ENCODE data around the gene ALG14.

The ALG14 gene

DNA sequence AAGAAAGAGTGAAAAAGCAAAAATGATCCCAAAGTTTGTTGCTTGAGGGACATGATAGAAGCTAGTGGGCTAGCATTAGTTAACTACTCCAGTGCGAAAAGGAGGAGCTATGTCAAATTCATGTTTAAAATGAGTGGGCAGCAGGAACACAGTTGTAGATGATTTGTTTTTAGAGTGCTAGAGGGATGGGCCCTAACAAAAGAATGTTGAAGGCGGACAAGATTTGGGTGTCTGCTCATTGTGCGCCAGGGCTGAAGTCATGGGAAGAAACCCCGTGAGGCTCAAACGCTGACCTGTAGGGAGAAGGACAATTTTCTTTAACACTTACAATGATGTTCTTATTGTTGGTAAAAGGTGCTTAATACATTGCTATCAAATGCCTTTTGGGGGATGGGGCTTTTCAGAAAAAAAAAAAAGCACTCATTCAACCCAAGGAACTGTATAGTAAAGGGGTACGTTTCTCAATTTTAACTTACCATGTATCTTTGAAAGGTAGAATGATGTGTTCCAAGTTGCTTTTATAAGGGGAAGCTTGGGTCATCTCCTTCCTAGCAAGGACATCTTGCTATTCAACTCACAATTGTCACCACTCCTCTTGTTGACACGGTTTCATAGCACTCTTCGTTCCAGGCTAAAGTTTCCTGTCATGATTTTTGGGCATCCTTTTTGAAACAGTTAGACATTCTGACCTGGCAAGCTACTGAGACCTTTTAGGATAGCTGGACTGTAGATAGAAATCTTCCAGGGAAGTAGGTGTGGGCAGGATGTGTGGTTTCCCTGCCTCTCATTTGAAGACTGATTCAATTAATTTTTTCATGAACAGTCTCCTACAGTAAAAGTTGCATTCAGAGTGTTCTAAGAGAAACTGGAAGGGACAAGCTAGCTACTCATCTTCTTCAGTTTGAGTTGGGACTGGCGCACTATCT is 92.8 kb downstream of the ALG14 start:
- DNase-seq = no peak

DNA sequence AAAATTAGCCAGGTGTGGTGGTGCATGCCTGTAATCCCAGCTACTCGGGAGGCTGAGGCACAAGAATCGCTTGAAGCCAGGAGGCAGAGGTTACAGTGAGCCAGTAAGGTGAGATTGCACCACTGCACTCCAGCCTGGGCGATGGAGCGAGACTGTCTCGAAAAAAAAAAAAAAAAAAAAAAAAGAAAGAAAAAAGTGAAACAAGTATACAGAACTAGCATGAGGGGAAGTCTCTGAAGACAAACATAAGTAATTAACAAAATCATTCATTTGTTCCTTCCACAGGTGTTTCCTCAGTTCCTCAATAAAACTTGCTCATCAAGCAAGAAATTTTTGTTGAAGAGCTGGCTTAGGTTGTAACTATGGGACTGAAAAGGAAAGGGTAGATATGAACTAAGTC is 93.6 kb downstream of the ALG14 start:
- no peak for DNase-seq

DNA sequence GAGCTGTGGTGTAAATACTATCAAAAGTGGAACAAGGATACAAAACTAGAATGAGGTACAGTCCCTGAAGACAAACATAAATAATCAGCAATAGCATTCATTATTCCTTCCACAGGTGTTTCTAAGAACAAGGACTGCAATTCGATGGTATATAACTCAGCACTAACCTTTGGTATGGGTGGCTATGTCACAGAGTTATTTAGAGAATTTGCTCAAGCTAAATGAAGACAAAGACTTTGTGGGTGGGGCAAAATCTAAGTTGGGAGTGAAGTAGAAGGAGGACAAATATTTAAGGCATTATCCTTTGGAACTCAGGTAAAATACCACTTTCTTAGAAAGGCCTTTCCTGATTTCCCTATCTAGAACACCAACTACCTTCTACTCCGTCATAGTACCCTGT is 94.3 kb downstream of the ALG14 start:
- DNase-seq = no peak

DNA sequence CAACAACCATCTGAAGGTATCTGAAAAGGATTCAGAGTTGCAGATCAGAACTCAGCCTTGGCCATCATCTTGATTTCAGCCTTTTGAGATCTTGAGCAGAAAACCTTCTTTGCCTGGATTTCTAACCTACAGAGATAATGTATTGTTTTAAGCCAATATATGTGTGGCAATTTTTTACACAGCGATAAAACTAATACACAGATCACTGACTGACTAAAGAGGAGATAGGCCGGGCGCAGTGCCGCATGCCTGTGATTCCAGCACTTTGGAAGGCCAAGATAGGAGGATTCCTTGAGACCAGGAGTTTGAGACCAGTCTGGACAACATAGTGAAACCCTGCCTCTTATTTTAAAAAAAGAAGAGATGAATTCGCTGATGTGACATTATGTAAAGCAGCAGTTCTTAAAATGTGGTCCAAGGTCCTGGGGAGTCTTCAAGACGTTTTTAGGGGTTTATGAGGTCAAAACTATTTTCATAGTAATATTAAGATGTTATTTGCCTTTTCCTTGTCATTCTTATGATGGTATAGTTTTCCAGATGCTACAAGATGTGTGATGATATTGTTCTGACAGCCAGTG is 95.7 kb downstream of the ALG14 start:
- no peak for DNase-seq

DNA sequence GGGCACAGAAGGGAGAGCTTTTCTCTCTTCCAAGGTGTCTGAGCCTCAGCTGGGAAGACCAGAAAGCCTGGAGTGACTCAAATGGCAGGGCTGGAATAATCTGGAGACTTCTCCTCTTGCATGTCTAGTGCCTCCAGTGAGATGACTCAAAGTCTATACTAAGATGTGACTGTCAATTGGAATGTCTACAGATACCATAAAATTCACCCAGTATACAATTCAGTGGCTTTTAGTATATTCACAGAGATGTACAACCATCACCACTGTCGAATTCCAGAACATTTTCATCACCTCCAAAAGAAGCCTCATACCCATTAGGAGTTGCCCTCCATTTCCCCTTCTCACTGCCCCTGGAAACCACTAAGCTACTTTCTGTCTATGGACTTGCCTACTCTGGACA is 97.9 kb downstream of the ALG14 start:
- peak; percentile 71 for DNase-seq

DNA sequence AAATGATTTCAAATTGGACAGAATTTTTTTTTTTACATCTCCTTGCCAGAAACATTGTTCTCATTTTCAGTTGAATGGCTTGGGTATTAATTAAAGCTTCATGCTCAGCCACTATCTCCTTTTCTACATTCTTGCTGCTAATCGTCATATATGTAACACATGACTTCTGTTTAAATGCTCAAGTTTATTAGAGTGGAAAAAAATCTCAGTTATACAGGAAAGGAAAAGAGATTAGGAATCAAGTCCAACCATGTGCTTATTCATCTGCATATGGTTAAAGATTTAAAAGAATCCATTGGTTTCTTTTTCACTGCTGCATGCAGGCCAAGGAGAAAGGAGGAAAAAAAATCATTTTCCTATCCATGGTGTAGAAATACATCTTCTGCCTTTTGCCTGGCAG is 98.5 kb downstream of the ALG14 start:
- peak; percentile 27 for DNase-seq

DNA sequence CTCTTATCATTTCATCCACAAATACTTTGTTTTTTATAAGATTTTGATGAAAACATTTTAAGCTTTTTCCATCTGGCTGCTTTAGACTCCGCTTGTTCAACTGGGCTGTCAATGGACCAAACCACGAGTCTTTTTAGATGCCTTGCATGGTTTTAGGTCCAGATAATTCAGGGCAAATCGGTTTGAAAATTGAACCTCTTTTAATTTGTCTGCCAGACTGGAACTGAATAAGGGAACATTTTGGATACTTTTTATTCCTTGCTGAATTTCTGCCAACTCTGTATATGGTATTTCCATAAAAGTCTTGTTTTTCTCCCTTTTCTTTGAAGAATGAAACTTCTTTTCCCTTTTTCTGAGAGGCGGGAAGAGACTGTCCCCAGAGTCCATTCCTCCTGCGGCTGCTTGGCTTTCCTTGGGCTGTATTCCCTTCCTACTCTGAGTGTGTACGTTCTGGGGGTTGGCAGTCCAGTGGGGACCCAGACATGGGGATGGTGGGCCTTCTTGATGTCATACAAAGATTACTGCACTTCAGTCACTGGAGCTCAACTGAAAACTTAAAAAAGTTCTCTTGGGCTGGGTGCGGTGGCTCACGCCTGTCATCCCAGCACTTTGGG is 99.3 kb downstream of the ALG14 start:
- DNase-seq = no peak

DNA sequence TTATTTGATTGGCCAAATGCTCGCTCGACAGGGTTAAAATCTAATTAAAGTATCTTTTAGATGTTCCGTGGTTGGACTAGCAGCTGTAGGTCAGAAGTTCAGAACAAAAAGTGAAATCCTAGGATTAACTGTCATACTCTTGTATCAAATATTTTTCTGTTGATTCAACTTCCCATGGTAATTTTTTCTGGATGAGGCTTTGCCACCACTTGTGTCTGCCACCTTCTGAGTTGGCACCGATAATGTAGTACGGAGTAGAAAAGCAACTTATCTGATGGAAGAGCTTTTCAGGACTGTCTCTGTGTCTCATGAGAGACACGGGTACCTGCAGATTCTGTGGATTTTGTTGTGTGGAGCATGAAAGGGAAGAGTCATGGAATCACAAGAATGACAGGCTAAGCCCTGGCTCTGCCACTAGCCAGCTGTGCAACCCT is 101.2 kb downstream of the ALG14 start:
- DNase-seq = peak; percentile 64

DNA sequence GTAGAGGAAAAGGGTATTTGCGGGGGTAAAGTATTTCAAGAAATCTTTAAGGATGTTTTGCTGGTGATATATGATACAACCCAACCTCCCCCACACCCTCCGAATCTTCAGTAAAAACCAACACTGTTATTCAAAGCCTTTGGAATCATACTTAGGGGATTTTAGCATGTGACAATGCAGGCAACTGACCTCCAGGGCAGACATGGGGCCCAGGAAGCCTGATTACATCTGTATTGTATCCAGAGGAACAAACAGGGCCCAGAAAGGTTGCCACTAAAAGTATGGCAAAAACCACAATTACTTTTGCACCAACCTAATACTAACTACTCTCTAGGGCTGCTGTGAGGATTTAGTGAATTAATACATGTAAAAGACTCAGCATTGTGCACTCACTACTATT is 102.0 kb downstream of the ALG14 start:
- DNase-seq = no peak

DNA sequence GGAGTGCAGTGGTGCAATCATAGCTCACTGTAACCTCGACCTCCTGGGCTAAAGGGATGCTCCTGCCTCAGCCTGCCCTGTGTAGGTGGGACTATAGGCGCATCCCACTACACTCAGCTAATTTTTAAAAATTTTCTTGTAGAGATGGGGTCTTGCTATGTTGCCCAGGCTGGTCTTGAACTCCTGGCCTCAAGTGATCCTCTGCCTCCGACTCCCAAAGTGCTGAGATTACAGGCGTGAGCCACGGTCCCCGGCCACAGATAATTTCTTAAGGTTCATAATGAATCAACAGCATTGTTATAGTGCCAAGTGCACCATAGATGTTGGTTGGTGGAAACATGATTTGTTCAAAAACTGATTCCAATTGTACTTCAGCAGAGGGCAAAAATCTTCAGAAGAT is 103.6 kb downstream of the ALG14 start:
- DNase-seq = no peak

DNA sequence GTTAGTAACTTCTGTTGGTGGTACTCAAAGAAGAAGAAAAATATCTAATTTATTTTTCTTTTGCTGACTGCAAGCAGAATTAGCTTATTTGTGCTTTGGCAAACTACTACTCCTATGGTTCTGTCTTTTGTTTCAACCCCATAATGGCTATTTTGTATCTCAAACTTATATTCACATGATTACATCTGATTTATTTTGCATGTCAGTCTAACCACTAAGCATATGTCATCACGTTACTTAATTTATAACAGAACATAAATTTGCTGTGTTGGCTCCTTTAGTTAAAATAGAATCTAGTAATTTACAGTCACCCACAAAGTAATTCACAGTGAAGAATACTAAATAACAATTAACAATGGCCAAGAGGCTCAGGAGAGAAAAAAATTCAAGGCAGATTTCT is 106.7 kb downstream of the ALG14 start:
- DNase-seq = no peak

DNA sequence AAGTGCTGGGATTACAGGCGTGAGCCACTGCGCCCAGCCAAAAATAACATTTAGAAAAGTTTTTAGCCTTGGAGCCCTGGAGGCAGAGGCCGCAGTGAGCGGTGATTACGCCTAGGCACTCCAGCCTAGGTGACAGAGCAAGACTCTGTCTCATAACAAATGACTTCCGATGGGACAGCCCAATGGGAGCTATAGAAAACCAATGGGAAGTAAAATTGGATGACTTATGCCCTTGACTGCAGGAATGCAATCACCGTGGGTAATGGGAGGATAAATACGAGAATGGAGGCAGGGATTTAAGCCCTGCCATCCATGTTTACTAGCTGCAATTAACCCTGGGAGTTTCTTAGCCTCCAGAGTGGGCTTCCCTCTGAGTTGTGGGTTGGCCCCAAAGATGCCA is 108.9 kb downstream of the ALG14 start:
- DNase-seq = no peak

DNA sequence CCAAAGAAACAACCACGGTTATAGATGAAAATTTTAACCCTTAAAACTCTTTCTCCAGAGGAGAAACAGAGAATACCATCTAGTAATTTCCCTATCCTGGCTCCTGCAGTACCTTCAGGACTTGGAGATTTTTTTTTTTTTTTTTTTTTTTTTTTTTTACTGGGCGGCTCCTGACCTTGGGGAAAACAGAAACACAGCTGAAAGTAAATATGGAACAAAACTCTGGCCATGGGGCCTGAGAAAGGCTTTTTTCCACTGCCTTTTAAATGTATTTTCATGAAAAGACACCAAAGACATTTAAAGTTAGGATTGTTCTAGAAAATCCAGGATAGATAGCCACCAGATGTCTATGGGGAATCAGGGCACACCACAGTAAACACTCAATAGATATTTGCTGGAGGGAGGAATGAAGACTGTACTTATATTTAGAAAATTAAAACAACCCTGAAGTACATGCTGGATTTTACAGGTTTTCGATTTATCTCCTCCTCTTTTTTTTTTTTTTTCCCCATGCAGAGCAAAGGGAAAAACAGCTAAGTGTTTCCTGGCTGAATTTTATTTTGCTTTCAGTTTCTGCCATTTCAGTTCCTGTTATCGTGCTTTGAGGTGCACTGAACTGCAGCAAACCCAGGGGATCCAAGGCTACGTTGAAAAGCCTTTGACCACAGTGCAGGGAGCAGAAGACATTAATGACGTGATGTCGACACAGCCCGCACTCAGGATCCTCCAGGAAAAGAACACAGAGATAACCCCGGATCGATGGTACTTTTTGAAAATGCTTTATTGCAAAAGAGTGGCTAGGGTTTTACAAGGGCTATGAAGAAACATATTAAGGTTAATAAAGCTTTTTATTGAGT is 110.1 kb downstream of the ALG14 start:
- DNase-seq = no peak

DNA sequence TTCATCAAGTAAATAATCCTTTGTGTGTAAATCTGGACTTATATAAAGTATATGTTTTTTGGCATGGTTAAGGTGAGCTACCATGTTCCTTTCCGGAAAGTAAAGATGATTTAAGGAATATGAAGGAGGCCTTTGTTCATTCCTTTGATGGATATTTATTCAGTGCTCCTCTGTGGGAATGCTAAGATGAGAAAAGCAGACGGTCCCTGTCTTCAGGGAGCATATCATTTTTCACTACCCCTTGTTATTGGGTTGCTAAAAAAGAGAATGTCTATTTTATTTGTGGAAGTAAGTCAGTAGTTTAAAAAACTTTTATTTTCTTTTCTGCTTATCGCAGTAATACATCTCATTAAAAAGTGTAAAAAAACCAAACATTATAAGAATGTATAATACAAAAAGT is 110.8 kb downstream of the ALG14 start:
- DNase-seq = no peak

DNA sequence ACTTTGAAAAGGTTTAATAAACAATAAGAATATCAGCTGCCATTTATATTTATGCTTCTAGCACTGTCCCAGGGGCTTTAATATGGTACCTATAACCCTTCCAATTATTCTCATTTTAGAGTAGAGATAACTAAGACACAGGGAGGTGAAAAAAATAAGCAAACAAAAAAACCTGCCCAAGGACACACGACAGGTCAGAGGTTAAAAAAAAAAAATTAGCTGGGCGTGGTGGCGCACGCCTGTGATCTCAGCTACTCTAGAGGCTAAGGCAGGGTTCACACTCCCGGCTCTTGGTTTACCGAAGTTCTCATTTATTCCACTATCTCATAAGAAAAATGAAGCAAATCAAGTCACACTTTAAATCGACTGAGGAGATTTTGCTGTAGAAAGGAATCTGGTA is 111.2 kb downstream of the ALG14 start:
- no peak for DNase-seq

DNA sequence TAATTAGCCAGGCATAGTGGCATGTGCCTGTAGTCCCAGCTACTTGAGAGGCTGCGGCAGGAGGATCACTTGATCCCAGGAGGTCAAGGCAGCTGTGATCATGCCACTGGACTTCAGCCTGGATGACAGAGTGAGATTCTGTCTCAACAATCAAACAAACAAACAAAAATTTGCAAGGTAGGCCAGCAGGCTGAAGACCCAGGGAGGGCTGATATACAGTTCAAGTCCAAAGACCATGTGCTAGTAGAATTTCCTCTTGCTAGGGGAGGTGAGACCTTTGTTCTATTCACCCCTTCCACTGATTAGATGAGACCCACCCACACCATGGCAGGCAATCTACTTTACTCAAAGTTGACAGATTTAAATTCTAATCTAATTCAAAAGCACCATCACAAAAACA is 114.7 kb downstream of the ALG14 start:
- DNase-seq = no peak

DNA sequence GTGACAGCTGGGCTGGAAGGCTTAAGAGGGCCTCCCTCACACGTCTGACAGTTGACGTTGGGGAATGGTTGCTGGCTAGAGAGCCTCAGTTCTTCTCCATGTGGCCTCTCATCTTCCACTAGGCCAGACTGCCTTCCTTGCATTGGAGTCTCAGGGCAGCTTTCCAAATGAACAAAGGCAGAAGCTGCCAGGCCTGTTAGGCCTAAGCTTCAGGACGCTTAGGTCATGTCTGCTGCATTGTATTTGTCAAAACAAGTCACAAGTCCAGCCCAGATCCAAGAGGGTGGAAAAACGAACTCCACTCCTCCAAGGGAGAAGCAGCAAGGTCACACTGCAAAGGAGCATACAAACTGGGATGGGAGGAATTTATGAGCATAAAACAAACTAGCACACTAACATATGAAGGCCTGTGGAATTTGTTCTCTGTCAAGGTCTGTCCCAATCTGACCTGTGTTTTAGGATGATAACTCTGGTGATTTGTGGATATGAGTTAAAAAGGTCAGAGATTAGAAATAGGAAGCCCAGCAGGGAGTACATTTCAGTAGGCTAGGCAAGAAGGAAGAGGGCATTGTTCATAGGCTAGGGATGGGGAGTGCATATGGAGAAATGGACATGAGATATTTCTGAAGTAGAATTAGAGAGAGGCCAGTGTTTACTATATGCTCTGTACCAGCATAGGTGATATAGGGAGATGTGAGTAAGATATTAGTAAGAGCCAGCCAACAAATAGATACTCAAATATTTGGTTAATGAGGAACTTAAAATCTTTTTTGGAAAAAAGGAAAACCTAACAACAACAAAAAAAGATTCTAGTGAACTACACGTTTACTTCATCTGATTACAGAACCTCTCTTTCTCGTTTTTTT is 116.8 kb downstream of the ALG14 start:
- peak; percentile 11 for DNase-seq

DNA sequence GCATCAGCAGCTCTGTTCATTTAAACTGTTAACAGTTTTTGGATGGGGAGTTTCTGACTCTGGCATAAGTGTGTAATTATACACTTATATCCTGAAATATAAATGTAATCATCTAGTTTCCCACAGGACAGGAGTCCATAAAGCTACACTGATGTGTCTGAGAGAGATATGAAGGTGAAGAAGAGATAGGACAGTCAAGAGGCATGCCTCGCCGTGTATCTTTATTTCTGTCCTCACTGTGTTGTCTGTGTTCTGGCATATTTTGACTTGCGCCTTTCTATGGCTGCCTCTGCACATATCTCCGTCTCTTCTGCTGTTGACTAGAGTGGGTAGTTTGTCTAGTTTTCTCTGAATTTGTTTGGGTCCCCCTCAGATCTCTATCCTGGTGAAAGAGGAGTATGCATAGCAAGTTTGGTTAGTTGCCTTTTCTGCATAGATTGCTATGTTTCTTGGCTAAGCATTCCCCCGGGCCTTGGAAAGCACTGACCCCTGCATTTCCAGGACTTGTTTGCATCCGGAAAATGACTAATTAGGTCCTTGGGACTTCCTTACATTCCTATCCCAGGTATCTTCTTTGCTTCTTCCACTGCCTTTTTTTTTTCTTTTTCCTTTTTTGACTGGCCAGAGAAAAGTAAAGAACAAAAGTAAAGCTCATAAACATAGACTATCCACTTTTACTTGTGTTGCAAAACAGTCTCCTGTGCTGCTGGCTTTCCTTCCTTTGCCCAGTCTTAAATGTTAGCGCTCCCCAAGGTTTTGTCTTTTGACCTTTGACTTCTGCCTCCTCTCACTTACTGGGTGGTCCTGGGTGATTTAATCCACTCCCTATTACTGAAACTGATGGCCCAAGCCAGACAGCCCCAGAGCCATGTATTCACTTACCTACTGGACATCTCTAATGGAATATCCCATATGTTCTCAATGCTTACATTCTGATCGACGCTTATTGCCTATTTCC is 118.2 kb downstream of the ALG14 start:
- no peak for DNase-seq

DNA sequence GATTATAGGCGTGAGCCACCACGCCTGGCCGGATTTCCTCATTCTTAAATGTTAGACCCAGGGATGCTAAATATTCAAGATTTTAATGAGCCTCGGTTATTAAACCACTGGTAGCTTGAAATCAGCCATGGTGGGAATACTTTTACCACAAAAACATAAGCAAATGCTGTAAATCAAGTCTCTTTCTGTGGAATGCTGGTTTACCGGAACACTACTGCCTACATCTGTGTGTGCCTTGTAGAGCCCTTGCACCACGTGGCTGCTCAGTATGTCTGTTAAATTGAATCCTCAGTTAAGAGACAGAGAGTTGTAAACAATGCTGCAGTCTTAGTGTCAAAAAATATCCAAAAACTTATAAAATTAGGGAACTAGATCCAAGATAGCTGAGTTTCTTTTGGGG is 119.0 kb downstream of the ALG14 start:
- DNase-seq = no peak

DNA sequence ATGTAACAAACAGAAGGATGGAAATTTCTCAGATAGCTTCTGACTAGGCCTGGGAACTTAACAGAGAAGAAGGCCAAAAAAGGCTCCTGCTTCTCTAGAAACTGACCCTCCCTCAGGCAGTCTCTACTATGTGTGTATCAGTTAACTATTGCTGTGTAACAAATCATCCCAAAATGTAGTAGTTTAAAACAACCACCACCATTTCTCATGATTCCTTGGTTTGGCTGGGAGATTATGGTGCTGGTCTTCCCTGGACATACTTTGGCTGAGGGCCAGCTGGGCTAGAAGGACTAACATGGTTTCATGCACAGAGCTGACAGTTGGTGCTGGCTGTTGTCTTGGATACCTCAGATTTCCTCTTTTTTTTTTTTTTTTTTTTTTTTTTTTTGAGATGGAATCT is 119.6 kb downstream of the ALG14 start:
- DNase-seq = no peak

DNA sequence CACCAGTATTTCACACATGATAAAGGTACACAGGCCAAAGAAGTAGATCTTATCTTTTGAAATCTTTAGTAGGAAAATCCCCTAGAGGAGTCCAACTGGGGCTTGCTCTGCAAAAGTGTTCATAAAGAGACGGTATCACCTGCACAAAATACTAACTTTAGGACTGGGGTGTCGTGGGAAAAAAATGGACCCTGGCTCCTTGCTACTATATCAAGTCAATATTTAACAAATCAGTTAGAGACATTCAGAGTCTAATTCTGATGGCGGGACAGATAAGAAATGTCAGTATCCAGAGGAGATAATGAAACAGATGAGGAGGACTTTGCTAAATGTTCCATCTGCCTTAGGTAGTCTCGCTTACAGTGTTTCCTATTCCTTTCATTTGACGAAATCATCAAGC is 120.2 kb downstream of the ALG14 start:
- DNase-seq = no peak
